ENCODE data around the gene ZNF33B.

DNA sequence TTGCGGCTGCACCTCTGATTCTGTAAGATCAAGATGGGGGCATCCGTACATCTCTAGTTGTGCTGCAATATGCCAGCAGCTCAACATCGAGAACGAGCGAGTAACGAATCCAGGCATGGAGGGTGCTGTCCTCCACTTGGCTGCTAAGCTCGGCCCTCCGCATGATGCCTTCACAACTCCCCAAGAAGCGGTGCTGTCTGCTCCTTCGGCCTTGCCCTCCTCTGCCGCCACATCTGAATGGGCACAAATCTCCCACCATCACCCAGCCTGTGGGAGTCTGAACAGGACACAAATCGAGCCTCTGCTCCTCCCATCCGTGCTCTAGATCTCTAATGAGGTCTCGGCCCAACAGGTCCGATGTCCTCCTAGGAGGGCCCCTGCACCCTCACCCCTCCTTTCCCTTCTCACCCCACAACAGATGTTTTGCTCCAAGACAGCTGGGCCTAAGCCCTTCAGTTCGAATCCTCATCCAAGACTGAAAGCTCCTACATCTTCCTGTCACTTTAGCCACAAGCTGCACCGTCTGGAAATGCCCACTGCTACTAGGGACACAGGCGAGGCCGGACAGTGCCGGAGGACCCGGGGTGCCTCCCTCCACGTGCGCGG is 86.7 kb downstream of the ZNF33B start:
- TF ChIP-seq REST (IDR thresholded peaks at IDR 0.05; ENCODE audit: insufficient replicate concordance, low read depth) (no peak), GABPA (IDR thresholded peaks at IDR 0.05; ENCODE audit: low read depth) (no peak), CTCF (IDR thresholded peaks at IDR 0.05; ENCODE audit: insufficient read depth, low read length) (no peak), POLR2AphosphoS5 (IDR thresholded peaks at IDR 0.05; ENCODE audit: low read depth) (no peak)
